ENCODE results near the gene KLHL29. TPM values are rescaled to one million over a fixed set of nuclear protein-coding genes. Genes with fewer than 3 reads are reported as not detected.

The KLHL29 gene
- total and polyA plus RNA-seq, 2 donors (not counting 3 experiments of a cell fraction or from before 2014, with no cell fraction given), result 4.6 to 12.7 TPM

DNA sequence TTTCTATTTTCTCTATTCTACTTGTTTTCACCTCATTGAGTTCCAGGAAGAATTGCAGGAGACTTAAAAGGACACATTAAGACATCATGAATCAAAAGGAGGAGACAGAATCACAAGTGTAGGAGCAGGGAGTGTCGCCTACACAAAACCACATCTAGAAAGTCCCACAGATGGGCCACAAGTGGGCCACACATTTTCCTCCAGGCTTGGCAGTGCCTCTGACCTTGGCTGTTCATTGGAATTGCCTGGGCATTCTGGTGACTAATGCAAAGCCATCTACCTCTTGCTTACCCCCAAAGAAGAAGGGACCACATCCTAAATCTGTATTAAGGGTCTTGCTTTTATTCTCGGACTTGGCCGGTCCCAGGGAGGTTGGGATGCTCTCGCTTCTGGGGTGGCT is 103.6 kb downstream of the KLHL29 start:
- Histone ChIP-seq H3K4me1 (ENCODE audit: control insufficient read depth, extremely low read depth, insufficient read depth, low read length) (no peaks in the 10 kb centered on the region), H3K9me3 (replicated peaks; ENCODE audit: control insufficient read depth, insufficient read depth, low read length) (no peaks in the 10 kb centered on the region), H3K27ac (ENCODE audit: insufficient read depth, low read depth, low read length) (no peak overlapping the region), H3K4me3 (replicated peaks in 1 of 3; ENCODE audit: insufficient read depth in 1 of 3, low read depth in 1 of 3, low read length in 3 of 3) (no peak overlapping the region), H2AFZ (ENCODE audit: low read depth, low read length) (no peak overlapping the region), H3K9ac (replicated peaks; ENCODE audit: extremely low read depth, insufficient read depth, low read length) (no peak overlapping the region), H3K27me3 (ENCODE audit: control insufficient read depth in 2 of 2, insufficient read depth in 2 of 2, low read length in 2 of 2) (no peaks in the 10 kb centered on the region), H3K79me2 (ENCODE audit: control insufficient read depth, insufficient read depth, low read length) (no peaks in the 10 kb centered on the region), H4K20me1 (replicated peaks; ENCODE audit: control insufficient read depth, extremely low read depth, insufficient read depth, low read length) (no peaks in the 10 kb centered on the region), H3K36me3 (ENCODE audit: control insufficient read depth in 2 of 2, extremely low read depth in 1 of 2, insufficient read depth in 2 of 2, low read length in 2 of 2) (no peaks in the 10 kb centered on the region), H3K9me1 (replicated peaks; ENCODE audit: control insufficient read depth, extremely low read depth, insufficient read depth, low read length) (no peaks in the 10 kb centered on the region), H3K4me2 (ENCODE audit: insufficient read depth, low read length) (no peak overlapping the region)
- no peak for FAIRE-seq
- POLR2A ChIA-PET, result no interaction called here
- intact Hi-C loops (cut with micrococcal nuclease) (no loop called here), dilution Hi-C loops (cut with MboI; ENCODE audit: extremely low pct_ligation_motif_present, low sequenced_read_pairs) (no loop called here)
- no peak for DNase-seq (ENCODE audit: low read depth, low spot score)
- BruUV-seq (replicated peaks), result no TSS peak
- CTCF ChIA-PET, result no interaction called here
- no peak for TF ChIP-seq POLR2AphosphoS5 (IDR thresholded peaks at IDR 0.05; ENCODE audit: insufficient read depth, low read depth, low read length)
- TF ChIP-seq POLR2A (IDR thresholded peaks at IDR 0.05; ENCODE audit: low read depth, low read length), result no peak
- no peak for TF ChIP-seq FOS (IDR thresholded peaks at IDR 0.05; ENCODE audit: borderline replicate concordance, insufficient read depth, low read length)
- TF ChIP-seq, protein P1, sequence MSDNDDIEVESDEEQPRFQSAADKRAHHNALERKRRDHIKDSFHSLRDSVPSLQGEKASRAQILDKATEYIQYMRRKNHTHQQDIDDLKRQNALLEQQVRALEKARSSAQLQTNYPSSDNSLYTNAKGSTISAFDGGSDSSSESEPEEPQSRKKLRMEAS (IDR thresholded peaks at IDR 0.05; ENCODE audit: insufficient read depth, insufficient read length), result no peak
- no peak for TF ChIP-seq MYC (IDR thresholded peaks at IDR 0.05; ENCODE audit: low read depth, low read length)
- TF ChIP-seq GATA2 (IDR thresholded peaks at IDR 0.05; ENCODE audit: insufficient read depth, insufficient read length, low read depth, low read length), result no peak
- TF ChIP-seq, protein P2, sequence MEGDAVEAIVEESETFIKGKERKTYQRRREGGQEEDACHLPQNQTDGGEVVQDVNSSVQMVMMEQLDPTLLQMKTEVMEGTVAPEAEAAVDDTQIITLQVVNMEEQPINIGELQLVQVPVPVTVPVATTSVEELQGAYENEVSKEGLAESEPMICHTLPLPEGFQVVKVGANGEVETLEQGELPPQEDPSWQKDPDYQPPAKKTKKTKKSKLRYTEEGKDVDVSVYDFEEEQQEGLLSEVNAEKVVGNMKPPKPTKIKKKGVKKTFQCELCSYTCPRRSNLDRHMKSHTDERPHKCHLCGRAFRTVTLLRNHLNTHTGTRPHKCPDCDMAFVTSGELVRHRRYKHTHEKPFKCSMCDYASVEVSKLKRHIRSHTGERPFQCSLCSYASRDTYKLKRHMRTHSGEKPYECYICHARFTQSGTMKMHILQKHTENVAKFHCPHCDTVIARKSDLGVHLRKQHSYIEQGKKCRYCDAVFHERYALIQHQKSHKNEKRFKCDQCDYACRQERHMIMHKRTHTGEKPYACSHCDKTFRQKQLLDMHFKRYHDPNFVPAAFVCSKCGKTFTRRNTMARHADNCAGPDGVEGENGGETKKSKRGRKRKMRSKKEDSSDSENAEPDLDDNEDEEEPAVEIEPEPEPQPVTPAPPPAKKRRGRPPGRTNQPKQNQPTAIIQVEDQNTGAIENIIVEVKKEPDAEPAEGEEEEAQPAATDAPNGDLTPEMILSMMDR (IDR thresholded peaks at IDR 0.05; ENCODE audit: extremely low read depth in 1 of 2, insufficient read depth in 1 of 2, low read depth in 1 of 2, low read length in 2 of 2), result no peak
- TF ChIP-seq EZH2 (IDR thresholded peaks at IDR 0.05; ENCODE audit: borderline replicate concordance, low read depth, low read length, severe bottlenecking), result no peak

Data from endothelial cell of umbilical vein (primary cell).